ENCODE data around the gene TRIM28. TPM values are rescaled to one million over a fixed set of nuclear protein-coding genes. Genes with fewer than 3 reads are reported as not detected.

TRIM28 gene
- total and polyA plus RNA-seq, 9 of the 15 experiments (the other 6 are each of a cell fraction or from before 2014, with no cell fraction given), result 12.1 to 797 (median 490) TPM

GRCh38 chr19:58572818-58573657, 29.2 kb downstream of the TRIM28 start, which contains the start of gene MZF1 (continued):
- TF ChIP-seq MYC (IDR thresholded peaks at IDR 0.05; ENCODE audit: low read depth, low read length) (peak; percentile 83), MYC (CRISPR knock-in tag; IDR thresholded peaks at IDR 0.05; ENCODE audit: borderline replicate concordance, low read depth) (peak; percentile 87), ZNF609 (CRISPR knock-in tag; IDR thresholded peaks at IDR 0.05; ENCODE audit: borderline replicate concordance) (no peak), NR1H2 (CRISPR knock-in tag; IDR thresholded peaks at IDR 0.05) (no peak), TGIF2 (CRISPR knock-in tag; IDR thresholded peaks at IDR 0.05) (no peak), NCOA6 (IDR thresholded peaks at IDR 0.05) (no peak), NFYB (IDR thresholded peaks at IDR 0.05; ENCODE audit: extremely low read depth, insufficient read length) (peak; percentile 37), IFI16 (CRISPR knock-in tag; IDR thresholded peaks at IDR 0.05) (no peak), POLR2AphosphoS2 (IDR thresholded peaks at IDR 0.05; ENCODE audit: low read length) (no peak), BHLHE40 (IDR thresholded peaks at IDR 0.05; ENCODE audit: low read length) (peak; percentile 35; the same call in 1 of the 2 replicates), ZNF12 (CRISPR knock-in tag; IDR thresholded peaks at IDR 0.05) (peak; percentile 78; the same call in 1 of the 2 replicates), STAG1 (CRISPR knock-in tag; IDR thresholded peaks at IDR 0.05; ENCODE audit: borderline replicate concordance) (no peak), MCM3 (IDR thresholded peaks at IDR 0.05) (no peak), RBBP5 (IDR thresholded peaks at IDR 0.05; ENCODE audit: borderline replicate concordance, insufficient read depth, low read length, poor library complexity, severe bottlenecking) (peak; percentile 77), ZNF174 (CRISPR knock-in tag; IDR thresholded peaks at IDR 0.05) (no peak), TCF3 (CRISPR knock-in tag; IDR thresholded peaks at IDR 0.05) (no peak; the same call in 1 of the 2 replicates), BACH1 (tag; IDR thresholded peaks at IDR 0.05) (no peak), ZZZ3 (IDR thresholded peaks at IDR 0.05) (no peak), HLTF (IDR thresholded peaks at IDR 0.05) (peak; percentile 94), HDAC6 (IDR thresholded peaks at IDR 0.05; ENCODE audit: low read depth, low read length) (no peak)
- TF ChIP-seq, protein P1, sequence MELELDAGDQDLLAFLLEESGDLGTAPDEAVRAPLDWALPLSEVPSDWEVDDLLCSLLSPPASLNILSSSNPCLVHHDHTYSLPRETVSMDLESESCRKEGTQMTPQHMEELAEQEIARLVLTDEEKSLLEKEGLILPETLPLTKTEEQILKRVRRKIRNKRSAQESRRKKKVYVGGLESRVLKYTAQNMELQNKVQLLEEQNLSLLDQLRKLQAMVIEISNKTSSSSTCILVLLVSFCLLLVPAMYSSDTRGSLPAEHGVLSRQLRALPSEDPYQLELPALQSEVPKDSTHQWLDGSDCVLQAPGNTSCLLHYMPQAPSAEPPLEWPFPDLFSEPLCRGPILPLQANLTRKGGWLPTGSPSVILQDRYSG (tag; conservative IDR thresholded peaks at IDR 0.05; ENCODE audit: low read depth), result no peak
- TF ChIP-seq, protein P2, sequence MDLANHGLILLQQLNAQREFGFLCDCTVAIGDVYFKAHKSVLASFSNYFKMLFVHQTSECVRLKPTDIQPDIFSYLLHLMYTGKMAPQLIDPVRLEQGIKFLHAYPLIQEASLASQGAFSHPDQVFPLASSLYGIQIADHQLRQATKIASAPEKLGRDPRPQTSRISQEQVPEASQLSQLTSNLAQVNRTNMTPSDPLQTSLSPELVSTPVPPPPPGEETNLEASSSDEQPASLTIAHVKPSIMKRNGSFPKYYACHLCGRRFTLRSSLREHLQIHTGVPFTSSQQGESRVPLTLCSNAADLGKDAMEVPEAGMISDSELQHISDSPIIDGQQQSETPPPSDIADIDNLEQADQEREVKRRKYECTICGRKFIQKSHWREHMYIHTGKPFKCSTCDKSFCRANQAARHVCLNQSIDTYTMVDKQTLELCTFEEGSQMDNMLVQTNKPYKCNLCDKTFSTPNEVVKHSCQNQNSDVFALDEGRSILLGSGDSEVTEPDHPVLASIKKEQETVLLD (IDR thresholded peaks at IDR 0.05), result peak; percentile 93

Measured in K562 (cell line).